ENCODE measurements around the gene CHSY1. TPM values are rescaled to one million over a fixed set of nuclear protein-coding genes. Genes with fewer than 3 reads are reported as not detected.

The CHSY1 gene
- total RNA-seq, 1 donor, result 41.5 TPM

- TF ChIP-seq CTCF (IDR thresholded peaks at IDR 0.05; ENCODE audit: insufficient read depth, low read depth, low read length), result no peak
- DNase-seq (ENCODE audit: low read depth), result no peak
- no peak overlapping the region for H3K4me3 ChIP-seq (ENCODE audit: low read depth, low read length)
Observed at GRCh38 chr15:101266787-101267186, 14.9 kb upstream of the CHSY1 start.

- H3K4me3 ChIP-seq (ENCODE audit: low read depth, low read length), result no peak overlapping the region
- DNase-seq (ENCODE audit: low read depth), result peak; percentile 55
Observed at GRCh38 chr15:101266034-101266433, 14.2 kb upstream of the CHSY1 start.

GRCh38 chr15:101264911-101265641 lies 13.2 kb upstream of the CHSY1 start:
- no peak for TF ChIP-seq CTCF (IDR thresholded peaks at IDR 0.05; ENCODE audit: insufficient read depth, low read depth, low read length)
- no peak overlapping the region for H3K4me3 ChIP-seq (ENCODE audit: low read depth, low read length)
- no peak for DNase-seq (ENCODE audit: low read depth)

More at GRCh38 chr15:101266034-101266433, 14.2 kb upstream of the CHSY1 start:
- TF ChIP-seq CTCF (IDR thresholded peaks at IDR 0.05; ENCODE audit: insufficient read depth, low read depth, low read length), result no peak

DNA sequence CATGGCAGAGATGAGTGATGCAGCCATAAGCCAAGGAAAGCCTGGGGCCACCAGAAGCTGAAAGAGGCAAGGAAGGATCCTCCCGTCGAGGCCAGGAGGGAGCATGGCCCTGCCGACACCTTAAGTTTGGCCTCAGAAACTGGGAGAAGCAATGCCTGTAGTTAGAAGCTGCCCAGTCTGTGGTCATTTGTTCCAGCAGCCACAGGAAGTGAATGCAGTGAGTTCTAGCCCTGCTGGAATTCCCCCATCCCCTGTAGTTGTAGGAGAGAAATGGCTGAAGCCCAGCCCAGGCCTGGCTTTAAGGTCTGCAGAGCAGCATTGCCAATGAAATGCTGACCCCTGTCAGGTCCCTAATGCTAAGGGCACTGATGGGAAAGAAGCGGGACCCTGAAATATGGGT lies 12.2 kb upstream of the CHSY1 start:
- DNase-seq (ENCODE audit: low read depth), result no peak
- TF ChIP-seq CTCF (IDR thresholded peaks at IDR 0.05; ENCODE audit: insufficient read depth, low read depth, low read length), result no peak
- no peak overlapping the region for H3K4me3 ChIP-seq (ENCODE audit: low read depth, low read length)

GRCh38 chr15:101262551-101262950 lies 10.7 kb upstream of the CHSY1 start:
- no peak for TF ChIP-seq CTCF (IDR thresholded peaks at IDR 0.05; ENCODE audit: insufficient read depth, low read depth, low read length)
- H3K4me3 ChIP-seq (ENCODE audit: low read depth, low read length), result no peak overlapping the region
- no peak for DNase-seq (ENCODE audit: low read depth)

DNA sequence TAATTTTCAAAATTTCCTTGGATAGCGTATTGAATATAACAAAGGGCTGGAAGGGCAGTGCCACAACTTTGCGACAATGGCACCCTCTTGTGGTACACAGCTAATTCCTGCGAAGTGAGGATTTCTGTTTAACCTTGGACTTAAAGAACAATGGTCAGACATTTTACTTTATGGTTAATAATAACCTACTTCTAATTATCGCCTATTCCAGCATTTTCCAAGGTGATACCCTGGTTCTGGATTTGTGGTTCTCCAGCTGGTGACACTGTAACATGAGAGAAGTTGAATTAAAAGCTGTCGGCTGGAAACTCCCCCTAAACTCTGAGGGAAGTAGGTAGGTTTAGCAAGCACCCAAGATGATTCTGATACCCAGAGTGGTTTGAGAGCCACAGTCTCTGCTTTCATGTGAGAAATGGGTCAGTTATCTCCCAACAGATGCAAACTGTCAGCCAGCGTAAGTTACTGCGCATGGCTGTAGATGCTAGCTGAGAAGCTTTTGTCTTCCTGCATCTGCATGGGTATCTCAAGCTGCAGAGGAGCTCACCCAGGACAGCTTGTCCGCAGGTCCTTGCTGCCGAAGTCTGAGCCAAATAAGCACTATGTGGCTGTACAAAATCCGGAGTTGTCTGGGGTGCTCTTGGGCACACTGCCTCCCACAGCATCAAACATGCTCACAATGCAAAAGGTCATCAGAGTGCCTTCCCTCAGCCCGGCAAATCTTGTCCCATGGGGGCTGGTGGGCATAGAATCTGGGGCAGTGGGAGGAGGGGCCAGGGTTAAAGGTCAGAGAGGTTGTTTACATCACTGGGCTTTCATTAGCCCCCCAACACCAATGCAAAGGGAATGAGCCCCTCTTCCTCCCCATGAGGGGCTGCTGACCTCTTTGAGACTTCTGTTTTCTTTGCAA lies 6.6 kb upstream of the CHSY1 start:
- H3K4me3 ChIP-seq (ENCODE audit: low read depth, low read length), result no peak overlapping the region
- DNase-seq (ENCODE audit: low read depth), result peak; percentile 82
- peak; percentile 78 for TF ChIP-seq CTCF (IDR thresholded peaks at IDR 0.05; ENCODE audit: insufficient read depth, low read depth, low read length)
